HEK293 (cell line): ENCODE results near the gene TSPAN14.

ENCODE experiments used
- CTCF ChIA-PET: fragments of 350-600 bp; formaldehyde crosslinking; extraction: SDS; loops from one replicate; lab custom pipeline; 2021; ENCODE audit warnings: antibody characterized with exemption; lab: Yijun Ruan, JAX
- POLR2A ChIA-PET: fragments of 300-600 bp; formaldehyde crosslinking; extraction: SDS; loops from one replicate; lab custom pipeline; 2020; ENCODE audit warnings: antibody characterized with exemption, inconsistent platforms; lab: Yijun Ruan, JAX
- H3K27ac ChIP-seq: fragments of 200-500 bp; sonication (Bioruptor generic); 2 replicates; pipeline ENCODE4 v1.5.1; 2014; ENCODE audit warnings: low read depth, low read length, control low read depth, inconsistent platforms; ENCODE audit errors: extremely low read depth
- H3K36me3 ChIP-seq, 2 experiments: fragments of 200-500 bp in 1 of 2; sonication (Bioruptor generic) in 1 of 2; 1 replicate in 1 of 2; 2 replicates in 1 of 2; pipeline ENCODE4 v1.5.1; 2014 to 2017; ENCODE audit warnings: inconsistent platforms in 2 of 2, low read length in 2 of 2; ENCODE audit not compliant: control insufficient read depth in 2 of 2, insufficient read depth in 1 of 2
- H3K4me1 ChIP-seq: fragments of 200-500 bp; sonication (Bioruptor generic); 2 replicates; pipeline ENCODE4 v1.5.1; 2014; ENCODE audit warnings: mild to moderate bottlenecking, low read length, inconsistent platforms; ENCODE audit not compliant: control insufficient read depth, insufficient read depth
- H3K4me3 ChIP-seq: 2 replicates; pipeline ENCODE4 v1.5.1; 2011; ENCODE audit warnings: low read depth, mild to moderate bottlenecking, control low read depth, low read length, moderate library complexity
- H3K9me3 ChIP-seq: fragments of 200-500 bp; sonication (Bioruptor generic); 2 replicates; pipeline ENCODE4 v1.5.1; 2014; ENCODE audit warnings: low read depth, low read length, inconsistent platforms; ENCODE audit not compliant: control insufficient read depth, insufficient read depth
- EGR2 ChIP-seq: fragments of 450-650 bp; formaldehyde crosslinking; IDR thresholded peaks from 2 replicates; pipeline ENCODE4 v1.5.1; 2016; ENCODE audit warnings: low read depth, missing biosample characterization, missing genetic modification characterization
- GLIS2 ChIP-seq: fragments of 450-650 bp; formaldehyde crosslinking; IDR thresholded peaks from 2 replicates; pipeline ENCODE4 v1.5.1; 2016; ENCODE audit warnings: missing biosample characterization, missing genetic modification characterization
- MYNN ChIP-seq: fragments of 450-650 bp; formaldehyde crosslinking; IDR thresholded peaks from 2 replicates; pipeline ENCODE4 v1.5.1; 2016; ENCODE audit warnings: missing biosample characterization, missing genetic modification characterization, borderline replicate concordance
- SP3 ChIP-seq: fragments of 450-650 bp; formaldehyde crosslinking; IDR thresholded peaks from 2 replicates; pipeline ENCODE4 v1.5.1; 2016; ENCODE audit warnings: missing biosample characterization, missing genetic modification characterization
- ZBTB17 ChIP-seq: fragments of 450-650 bp; formaldehyde crosslinking; IDR thresholded peaks from 2 replicates; pipeline ENCODE4 v1.5.1; 2016; ENCODE audit warnings: missing biosample characterization, missing genetic modification characterization
- ZEB2 ChIP-seq: fragments of 450-650 bp; formaldehyde crosslinking; IDR thresholded peaks from 2 replicates; pipeline ENCODE4 v1.5.1; 2016; ENCODE audit warnings: missing biosample characterization, missing genetic modification characterization
- ZFHX2 ChIP-seq: fragments of 450-650 bp; formaldehyde crosslinking; conservative IDR thresholded peaks from 2 replicates; pipeline ENCODE4 v1.5.1; 2016; ENCODE audit warnings: missing biosample characterization, missing genetic modification characterization
- ZFP69B ChIP-seq: fragments of 450-650 bp; formaldehyde crosslinking; IDR thresholded peaks from 2 replicates; pipeline ENCODE4 v1.5.1; 2016; ENCODE audit warnings: missing biosample characterization, missing genetic modification characterization
- ZNF2 ChIP-seq: fragments of 450-650 bp; formaldehyde crosslinking; IDR thresholded peaks from 2 replicates; pipeline ENCODE4 v1.5.1; 2016; ENCODE audit warnings: missing biosample characterization, missing genetic modification characterization
- ZNF248 ChIP-seq: fragments of 450-650 bp; formaldehyde crosslinking; IDR thresholded peaks from 2 replicates; pipeline ENCODE4 v1.5.1; 2017; ENCODE audit warnings: missing biosample characterization, missing genetic modification characterization
- ZNF335 ChIP-seq: fragments of 450-650 bp; formaldehyde crosslinking; conservative IDR thresholded peaks from 2 replicates; pipeline ENCODE4 v1.5.1; 2016; ENCODE audit warnings: missing biosample characterization, missing genetic modification characterization
- ZNF433 ChIP-seq: fragments of 450-650 bp; formaldehyde crosslinking; IDR thresholded peaks from 2 replicates; pipeline ENCODE4 v1.5.1; 2016; ENCODE audit warnings: missing biosample characterization, missing genetic modification characterization, low read depth
- ZNF544 ChIP-seq: fragments of 450-650 bp; formaldehyde crosslinking; IDR thresholded peaks from 2 replicates; pipeline ENCODE4 v1.5.0; 2017; ENCODE audit warnings: missing biosample characterization, missing genetic modification characterization
- ZNF600 ChIP-seq: fragments of 450-650 bp; formaldehyde crosslinking; IDR thresholded peaks from 2 replicates; pipeline ENCODE4 v1.5.1; 2016; ENCODE audit warnings: missing biosample characterization, missing genetic modification characterization
- ZNF677 ChIP-seq: fragments of 450-650 bp; IDR thresholded peaks from 2 replicates; pipeline ENCODE4 v1.5.0; 2018; ENCODE audit warnings: missing biosample characterization, mild to moderate bottlenecking, missing genetic modification characterization, moderate library complexity
- ZNF747 ChIP-seq: fragments of 450-650 bp; formaldehyde crosslinking; IDR thresholded peaks from 2 replicates; pipeline ENCODE4 v1.5.1; 2016; ENCODE audit warnings: missing biosample characterization, missing genetic modification characterization
- ZNF768 ChIP-seq: fragments of 450-650 bp; formaldehyde crosslinking; IDR thresholded peaks from 2 replicates; pipeline ENCODE4 v1.5.1; 2018; ENCODE audit warnings: missing biosample characterization, mild to moderate bottlenecking, missing genetic modification characterization
- ZSCAN30 ChIP-seq: fragments of 450-650 bp; IDR thresholded peaks from 2 replicates; pipeline ENCODE4 v1.5.1; 2018; ENCODE audit warnings: missing biosample characterization, mild to moderate bottlenecking, missing genetic modification characterization, moderate library complexity
- TF ChIP-seq, protein P1 (sequence below): fragments of 450-650 bp; formaldehyde crosslinking; IDR thresholded peaks from 2 replicates; pipeline ENCODE4 v1.5.1; 2017; ENCODE audit warnings: missing biosample characterization, missing genetic modification characterization
- TF ChIP-seq, protein P2 (sequence below): sonication (generic); formaldehyde crosslinking; IDR thresholded peaks from 2 replicates; pipeline ENCODE4 v1.8.1; 2022; ENCODE audit warnings: mild to moderate bottlenecking, moderate library complexity, missing genetic modification reagents
- TF ChIP-seq, protein P3 (sequence below): fragments of 450-650 bp; formaldehyde crosslinking; IDR thresholded peaks from 2 replicates; pipeline ENCODE4 v1.5.1; 2016; ENCODE audit warnings: missing biosample characterization, missing genetic modification characterization
- TF ChIP-seq, protein P4 (sequence below): fragments of 450-650 bp; formaldehyde crosslinking; IDR thresholded peaks from 2 replicates; pipeline ENCODE4 v1.5.1; 2016; ENCODE audit warnings: missing biosample characterization, missing genetic modification characterization
- TF ChIP-seq, protein P5 (sequence below): fragments of 450-650 bp; formaldehyde crosslinking; IDR thresholded peaks from 2 replicates; pipeline ENCODE4 v1.5.1; 2017; ENCODE audit warnings: missing biosample characterization, missing genetic modification characterization
- TF ChIP-seq, protein P6 (sequence below): fragments of 450-650 bp; formaldehyde crosslinking; IDR thresholded peaks from 2 replicates; pipeline ENCODE4 v1.5.1; 2017; ENCODE audit warnings: missing biosample characterization, mild to moderate bottlenecking, missing genetic modification characterization, moderate library complexity
- TF ChIP-seq, protein P7 (sequence below): fragments of 450-650 bp; formaldehyde crosslinking; optimal IDR thresholded peaks from 2 replicates; pipeline ENCODE3; 2016; ENCODE audit warnings: missing biosample characterization, mild to moderate bottlenecking, missing genetic modification characterization

TSPAN14 gene

DNA sequence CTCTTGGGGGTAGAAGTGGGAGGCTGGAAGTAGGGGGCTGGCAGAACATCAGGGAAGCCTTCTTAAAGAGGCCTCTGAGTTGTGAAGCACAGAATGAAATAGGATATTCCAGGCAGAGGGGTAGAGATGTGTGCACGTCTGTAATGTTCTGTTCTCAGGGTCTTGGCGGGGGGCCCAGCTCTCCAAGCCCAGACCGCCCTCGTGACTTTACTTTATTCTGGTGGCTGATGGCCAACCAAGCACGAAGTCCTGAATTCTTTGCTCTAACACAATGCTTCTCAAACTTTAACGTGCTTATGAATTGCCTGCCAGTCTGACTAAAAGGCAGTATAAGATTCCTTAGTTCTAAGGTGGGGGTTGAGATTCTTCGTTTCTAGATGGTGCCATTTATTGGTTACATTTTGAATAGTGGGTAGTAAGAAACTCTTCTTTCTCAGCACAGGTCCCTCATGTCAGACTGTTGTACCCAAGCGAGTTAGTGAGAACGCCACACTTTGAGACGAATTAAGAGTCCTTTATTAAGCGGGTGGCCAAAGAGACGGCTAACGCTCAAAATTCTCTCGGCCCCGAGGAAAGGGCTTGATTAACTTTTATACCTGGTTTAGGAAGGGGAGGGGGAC lies 37.5 kb upstream of the TSPAN14 start:
- no peak overlapping the region for H3K4me3 ChIP-seq
- peaks cover 46% of the 10 kb centered on the region for H3K4me1 ChIP-seq
- H3K27ac ChIP-seq, result peak overlapping the region; percentile 54
- CTCF ChIA-PET, result interaction anchor here (0.5 kb wide), 1 partner anchor 212 kb away, joined by 3 read pairs; no protein-coding TSS in a partner anchor
- peaks cover 3 to 24% of the 10 kb centered on the region in 2 experiments; a peak in 2 of 3 replicates for H3K36me3 ChIP-seq
- POLR2A ChIA-PET, result no interaction called here
- no peaks in the 10 kb centered on the region for H3K9me3 ChIP-seq
- no peak for TF ChIP-seq ZNF677 (tag by site-specific recombination)
- TF ChIP-seq, protein P1, sequence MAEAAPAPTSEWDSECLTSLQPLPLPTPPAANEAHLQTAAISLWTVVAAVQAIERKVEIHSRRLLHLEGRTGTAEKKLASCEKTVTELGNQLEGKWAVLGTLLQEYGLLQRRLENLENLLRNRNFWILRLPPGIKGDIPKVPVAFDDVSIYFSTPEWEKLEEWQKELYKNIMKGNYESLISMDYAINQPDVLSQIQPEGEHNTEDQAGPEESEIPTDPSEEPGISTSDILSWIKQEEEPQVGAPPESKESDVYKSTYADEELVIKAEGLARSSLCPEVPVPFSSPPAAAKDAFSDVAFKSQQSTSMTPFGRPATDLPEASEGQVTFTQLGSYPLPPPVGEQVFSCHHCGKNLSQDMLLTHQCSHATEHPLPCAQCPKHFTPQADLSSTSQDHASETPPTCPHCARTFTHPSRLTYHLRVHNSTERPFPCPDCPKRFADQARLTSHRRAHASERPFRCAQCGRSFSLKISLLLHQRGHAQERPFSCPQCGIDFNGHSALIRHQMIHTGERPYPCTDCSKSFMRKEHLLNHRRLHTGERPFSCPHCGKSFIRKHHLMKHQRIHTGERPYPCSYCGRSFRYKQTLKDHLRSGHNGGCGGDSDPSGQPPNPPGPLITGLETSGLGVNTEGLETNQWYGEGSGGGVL (tag by site-specific recombination), result peak; percentile 56; the same call in 1 of the 2 replicates
- TF ChIP-seq MYNN, result peak; percentile 66
- TF ChIP-seq, protein P2, sequence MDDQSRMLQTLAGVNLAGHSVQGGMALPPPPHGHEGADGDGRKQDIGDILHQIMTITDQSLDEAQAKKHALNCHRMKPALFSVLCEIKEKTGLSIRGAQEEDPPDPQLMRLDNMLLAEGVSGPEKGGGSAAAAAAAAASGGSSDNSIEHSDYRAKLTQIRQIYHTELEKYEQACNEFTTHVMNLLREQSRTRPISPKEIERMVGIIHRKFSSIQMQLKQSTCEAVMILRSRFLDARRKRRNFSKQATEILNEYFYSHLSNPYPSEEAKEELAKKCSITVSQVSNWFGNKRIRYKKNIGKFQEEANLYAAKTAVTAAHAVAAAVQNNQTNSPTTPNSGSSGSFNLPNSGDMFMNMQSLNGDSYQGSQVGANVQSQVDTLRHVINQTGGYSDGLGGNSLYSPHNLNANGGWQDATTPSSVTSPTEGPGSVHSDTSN (CRISPR knock-in tag), result no peak
- TF ChIP-seq ZNF600, result peak; percentile 76
- TF ChIP-seq ZNF768 (tag by site-specific recombination), result no peak
- TF ChIP-seq, protein P3, sequence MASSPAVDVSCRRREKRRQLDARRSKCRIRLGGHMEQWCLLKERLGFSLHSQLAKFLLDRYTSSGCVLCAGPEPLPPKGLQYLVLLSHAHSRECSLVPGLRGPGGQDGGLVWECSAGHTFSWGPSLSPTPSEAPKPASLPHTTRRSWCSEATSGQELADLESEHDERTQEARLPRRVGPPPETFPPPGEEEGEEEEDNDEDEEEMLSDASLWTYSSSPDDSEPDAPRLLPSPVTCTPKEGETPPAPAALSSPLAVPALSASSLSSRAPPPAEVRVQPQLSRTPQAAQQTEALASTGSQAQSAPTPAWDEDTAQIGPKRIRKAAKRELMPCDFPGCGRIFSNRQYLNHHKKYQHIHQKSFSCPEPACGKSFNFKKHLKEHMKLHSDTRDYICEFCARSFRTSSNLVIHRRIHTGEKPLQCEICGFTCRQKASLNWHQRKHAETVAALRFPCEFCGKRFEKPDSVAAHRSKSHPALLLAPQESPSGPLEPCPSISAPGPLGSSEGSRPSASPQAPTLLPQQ (tag by site-specific recombination), result peak; percentile 88
- TF ChIP-seq ZNF747 (tag by site-specific recombination), result no peak
- 0 out of 2 replicates have a peak, but pooled peaks have one; percentile 33 for TF ChIP-seq ZNF2 (tag by site-specific recombination)
- TF ChIP-seq EGR2 (tag by site-specific recombination), result peak; percentile 29; the same call in 1 of the 2 replicates
- peak; percentile 54 for TF ChIP-seq ZBTB17
- TF ChIP-seq, protein P4, sequence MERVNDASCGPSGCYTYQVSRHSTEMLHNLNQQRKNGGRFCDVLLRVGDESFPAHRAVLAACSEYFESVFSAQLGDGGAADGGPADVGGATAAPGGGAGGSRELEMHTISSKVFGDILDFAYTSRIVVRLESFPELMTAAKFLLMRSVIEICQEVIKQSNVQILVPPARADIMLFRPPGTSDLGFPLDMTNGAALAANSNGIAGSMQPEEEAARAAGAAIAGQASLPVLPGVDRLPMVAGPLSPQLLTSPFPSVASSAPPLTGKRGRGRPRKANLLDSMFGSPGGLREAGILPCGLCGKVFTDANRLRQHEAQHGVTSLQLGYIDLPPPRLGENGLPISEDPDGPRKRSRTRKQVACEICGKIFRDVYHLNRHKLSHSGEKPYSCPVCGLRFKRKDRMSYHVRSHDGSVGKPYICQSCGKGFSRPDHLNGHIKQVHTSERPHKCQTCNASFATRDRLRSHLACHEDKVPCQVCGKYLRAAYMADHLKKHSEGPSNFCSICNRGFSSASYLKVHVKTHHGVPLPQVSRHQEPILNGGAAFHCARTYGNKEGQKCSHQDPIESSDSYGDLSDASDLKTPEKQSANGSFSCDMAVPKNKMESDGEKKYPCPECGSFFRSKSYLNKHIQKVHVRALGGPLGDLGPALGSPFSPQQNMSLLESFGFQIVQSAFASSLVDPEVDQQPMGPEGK (tag by site-specific recombination), result peak; percentile 64
- TF ChIP-seq ZNF335 (tag by site-specific recombination), result peak; percentile 26; the same call in 1 of the 2 replicates
- 0 out of 2 replicates have a peak, but pooled peaks have one; percentile 24 for TF ChIP-seq ZSCAN30
- TF ChIP-seq SP3 (tag by site-specific recombination), result no peak
- peak; percentile 48; the same call in 1 of the 2 replicates for TF ChIP-seq GLIS2 (tag by site-specific recombination)
- TF ChIP-seq ZNF544, result no peak
- TF ChIP-seq, protein P5, sequence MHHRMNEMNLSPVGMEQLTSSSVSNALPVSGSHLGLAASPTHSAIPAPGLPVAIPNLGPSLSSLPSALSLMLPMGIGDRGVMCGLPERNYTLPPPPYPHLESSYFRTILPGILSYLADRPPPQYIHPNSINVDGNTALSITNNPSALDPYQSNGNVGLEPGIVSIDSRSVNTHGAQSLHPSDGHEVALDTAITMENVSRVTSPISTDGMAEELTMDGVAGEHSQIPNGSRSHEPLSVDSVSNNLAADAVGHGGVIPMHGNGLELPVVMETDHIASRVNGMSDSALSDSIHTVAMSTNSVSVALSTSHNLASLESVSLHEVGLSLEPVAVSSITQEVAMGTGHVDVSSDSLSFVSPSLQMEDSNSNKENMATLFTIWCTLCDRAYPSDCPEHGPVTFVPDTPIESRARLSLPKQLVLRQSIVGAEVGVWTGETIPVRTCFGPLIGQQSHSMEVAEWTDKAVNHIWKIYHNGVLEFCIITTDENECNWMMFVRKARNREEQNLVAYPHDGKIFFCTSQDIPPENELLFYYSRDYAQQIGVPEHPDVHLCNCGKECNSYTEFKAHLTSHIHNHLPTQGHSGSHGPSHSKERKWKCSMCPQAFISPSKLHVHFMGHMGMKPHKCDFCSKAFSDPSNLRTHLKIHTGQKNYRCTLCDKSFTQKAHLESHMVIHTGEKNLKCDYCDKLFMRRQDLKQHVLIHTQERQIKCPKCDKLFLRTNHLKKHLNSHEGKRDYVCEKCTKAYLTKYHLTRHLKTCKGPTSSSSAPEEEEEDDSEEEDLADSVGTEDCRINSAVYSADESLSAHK (tag by site-specific recombination), result peak; percentile 98
- no peak for TF ChIP-seq ZNF248
- TF ChIP-seq, protein P6, sequence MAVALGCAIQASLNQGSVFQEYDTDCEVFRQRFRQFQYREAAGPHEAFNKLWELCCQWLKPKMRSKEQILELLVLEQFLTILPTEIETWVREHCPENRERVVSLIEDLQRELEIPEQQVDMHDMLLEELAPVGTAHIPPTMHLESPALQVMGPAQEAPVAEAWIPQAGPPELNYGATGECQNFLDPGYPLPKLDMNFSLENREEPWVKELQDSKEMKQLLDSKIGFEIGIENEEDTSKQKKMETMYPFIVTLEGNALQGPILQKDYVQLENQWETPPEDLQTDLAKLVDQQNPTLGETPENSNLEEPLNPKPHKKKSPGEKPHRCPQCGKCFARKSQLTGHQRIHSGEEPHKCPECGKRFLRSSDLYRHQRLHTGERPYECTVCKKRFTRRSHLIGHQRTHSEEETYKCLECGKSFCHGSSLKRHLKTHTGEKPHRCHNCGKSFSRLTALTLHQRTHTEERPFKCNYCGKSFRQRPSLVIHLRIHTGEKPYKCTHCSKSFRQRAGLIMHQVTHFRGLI (tag by site-specific recombination), result peak; percentile 97
- TF ChIP-seq ZEB2, result peak; percentile 24; the same call in 1 of the 2 replicates
- TF ChIP-seq ZFHX2 (tag by site-specific recombination), result peak; percentile 46; the same call in 1 of the 2 replicates
- TF ChIP-seq, protein P7, sequence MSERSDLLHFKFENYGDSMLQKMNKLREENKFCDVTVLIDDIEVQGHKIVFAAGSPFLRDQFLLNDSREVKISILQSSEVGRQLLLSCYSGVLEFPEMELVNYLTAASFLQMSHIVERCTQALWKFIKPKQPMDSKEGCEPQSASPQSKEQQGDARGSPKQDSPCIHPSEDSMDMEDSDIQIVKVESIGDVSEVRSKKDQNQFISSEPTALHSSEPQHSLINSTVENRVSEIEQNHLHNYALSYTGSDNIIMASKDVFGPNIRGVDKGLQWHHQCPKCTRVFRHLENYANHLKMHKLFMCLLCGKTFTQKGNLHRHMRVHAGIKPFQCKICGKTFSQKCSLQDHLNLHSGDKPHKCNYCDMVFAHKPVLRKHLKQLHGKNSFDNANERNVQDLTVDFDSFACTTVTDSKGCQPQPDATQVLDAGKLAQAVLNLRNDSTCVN (tag by site-specific recombination), result peak; percentile 25
- no peak for TF ChIP-seq ZNF433 (tag by site-specific recombination)
- peak; percentile 47; the same call in 1 of the 2 replicates for TF ChIP-seq ZFP69B (tag by site-specific recombination)
